Lower lobe of right lung (tissue), 2 donors: ENCODE data around the gene GOLGA7B. TPM values are rescaled to one million over a fixed set of nuclear protein-coding genes. Genes with fewer than 3 reads are reported as not detected.
"Not testable (repeated sequence)": the region's sequence is repeated elsewhere in the genome, so short reads cannot be mapped to it uniquely, and the experiment has no call there.

ENCODE experiments used
- ATAC-seq, 2 donors: fragments of 200-7000 bp; cut with Tn5 transposase; one replicate each; pipeline ENCODE4 v1.9.1; 2020 to 2022; ENCODE audit warnings: mild to moderate bottlenecking in 2 of 2, moderate library complexity in 2 of 2
- DNase-seq: peaks from one replicate; pipeline ENCODE4 v3.0.0-alpha.2; 2020
- H3K27ac ChIP-seq: fragments of 200-600 bp; one replicate; pipeline ENCODE4 v1.8.0; 2022
- H3K27me3 ChIP-seq: fragments of 200-600 bp; one replicate; pipeline ENCODE4 v1.8.0; 2022; ENCODE audit warnings: low read depth
- H3K36me3 ChIP-seq: fragments of 200-600 bp; one replicate; pipeline ENCODE4 v1.8.0; 2022; ENCODE audit warnings: mild to moderate bottlenecking
- H3K4me1 ChIP-seq: fragments of 200-600 bp; one replicate; pipeline ENCODE4 v1.8.0; 2022
- H3K4me3 ChIP-seq: fragments of 200-600 bp; one replicate; pipeline ENCODE4 v1.8.0; 2022; ENCODE audit warnings: mild to moderate bottlenecking
- H3K9me3 ChIP-seq: fragments of 200-600 bp; one replicate; pipeline ENCODE4 v1.8.0; 2022
- intact Hi-C: fragments of 100-400 bp; cut with DNase I; formaldehyde crosslinking; loops from one replicate; pipeline ENCODE4 v1.11.0; 2022
- total RNA-seq: library from RNA; stranded (reverse); fragmentation: NEBNext Ultra II Directional; extraction: Animal tissue kit (Norgen Biotek cat#: 25700); gene quantifications from one replicate; pipeline ENCODE4 v1.2.1, GENCODE V29; 2021
- TF ChIP-seq, protein P1 (sequence below): fragments of 200-600 bp; IDR thresholded peaks from one replicate; pipeline ENCODE4 v1.8.0; 2022; ENCODE audit warnings: antibody characterized with exemption, mild to moderate bottlenecking
- donor health status: DM: no; HTN: yes; CAD: no; lungs with severe emphysema.

GOLGA7B gene
- total RNA-seq, 1 donor from 2014 or later: 1.0 TPM

DNA sequence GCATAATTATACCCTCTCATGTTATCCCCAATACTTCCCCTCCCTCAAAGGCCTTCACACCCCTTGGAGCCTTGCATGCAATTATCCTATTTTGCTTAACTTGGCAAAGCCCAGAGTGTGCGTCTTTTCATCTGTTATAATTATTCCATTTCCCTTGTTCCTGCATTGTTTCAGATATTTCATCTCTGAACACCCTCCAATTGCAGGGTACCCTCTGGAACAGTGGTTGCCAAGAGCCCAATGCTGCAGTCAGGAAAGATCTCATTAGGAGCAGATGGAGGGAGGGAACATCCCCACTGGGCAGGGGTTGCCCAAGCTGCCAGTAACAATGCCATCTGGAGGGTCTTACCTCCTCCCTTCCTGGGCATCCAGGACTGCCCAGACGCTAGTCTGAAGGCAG is 18.4 kb upstream of the GOLGA7B start:
- Histone ChIP-seq H3K9me3 (no peaks in the 10 kb centered on the region), H3K4me1 (no peaks in the 10 kb centered on the region), H3K36me3 (no peaks in the 10 kb centered on the region), H3K27me3 (no peaks in the 10 kb centered on the region), H3K4me3 (no peak overlapping the region), H3K27ac (no peak overlapping the region)
- TF ChIP-seq, protein P1, sequence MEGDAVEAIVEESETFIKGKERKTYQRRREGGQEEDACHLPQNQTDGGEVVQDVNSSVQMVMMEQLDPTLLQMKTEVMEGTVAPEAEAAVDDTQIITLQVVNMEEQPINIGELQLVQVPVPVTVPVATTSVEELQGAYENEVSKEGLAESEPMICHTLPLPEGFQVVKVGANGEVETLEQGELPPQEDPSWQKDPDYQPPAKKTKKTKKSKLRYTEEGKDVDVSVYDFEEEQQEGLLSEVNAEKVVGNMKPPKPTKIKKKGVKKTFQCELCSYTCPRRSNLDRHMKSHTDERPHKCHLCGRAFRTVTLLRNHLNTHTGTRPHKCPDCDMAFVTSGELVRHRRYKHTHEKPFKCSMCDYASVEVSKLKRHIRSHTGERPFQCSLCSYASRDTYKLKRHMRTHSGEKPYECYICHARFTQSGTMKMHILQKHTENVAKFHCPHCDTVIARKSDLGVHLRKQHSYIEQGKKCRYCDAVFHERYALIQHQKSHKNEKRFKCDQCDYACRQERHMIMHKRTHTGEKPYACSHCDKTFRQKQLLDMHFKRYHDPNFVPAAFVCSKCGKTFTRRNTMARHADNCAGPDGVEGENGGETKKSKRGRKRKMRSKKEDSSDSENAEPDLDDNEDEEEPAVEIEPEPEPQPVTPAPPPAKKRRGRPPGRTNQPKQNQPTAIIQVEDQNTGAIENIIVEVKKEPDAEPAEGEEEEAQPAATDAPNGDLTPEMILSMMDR: no peak
- no peak for ATAC-seq
- intact Hi-C loops: no loop called here
- no peak for DNase-seq

DNA sequence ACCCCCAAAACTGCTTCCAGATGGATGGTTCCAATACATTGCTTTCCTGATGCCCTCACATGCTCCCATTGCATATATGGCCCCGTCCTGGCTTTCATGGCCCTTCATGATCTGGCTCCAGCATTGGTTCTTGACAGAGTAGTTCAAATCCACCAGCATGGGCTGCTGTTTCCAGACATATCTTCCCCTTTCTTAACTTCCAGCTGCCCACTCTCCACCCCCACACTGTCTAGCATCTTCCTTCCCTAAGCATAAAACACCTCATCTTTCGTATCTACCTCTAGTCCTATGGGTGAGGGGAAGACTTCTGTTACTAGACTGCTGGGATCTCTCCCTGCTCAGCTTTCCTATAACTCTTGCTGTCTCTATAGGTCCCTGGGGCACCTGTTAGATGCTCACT is 13.2 kb upstream of the GOLGA7B start:
- no peak for DNase-seq
- Histone ChIP-seq H3K36me3 (no peaks in the 10 kb centered on the region), H3K27ac (no peak overlapping the region), H3K27me3 (no peaks in the 10 kb centered on the region), H3K4me3 (no peak overlapping the region), H3K9me3 (no peaks in the 10 kb centered on the region), H3K4me1 (peaks cover 5% of the 10 kb centered on the region)
- TF ChIP-seq, protein P1: no peak
- ATAC-seq: no peak
- intact Hi-C loops: no loop called here

DNA sequence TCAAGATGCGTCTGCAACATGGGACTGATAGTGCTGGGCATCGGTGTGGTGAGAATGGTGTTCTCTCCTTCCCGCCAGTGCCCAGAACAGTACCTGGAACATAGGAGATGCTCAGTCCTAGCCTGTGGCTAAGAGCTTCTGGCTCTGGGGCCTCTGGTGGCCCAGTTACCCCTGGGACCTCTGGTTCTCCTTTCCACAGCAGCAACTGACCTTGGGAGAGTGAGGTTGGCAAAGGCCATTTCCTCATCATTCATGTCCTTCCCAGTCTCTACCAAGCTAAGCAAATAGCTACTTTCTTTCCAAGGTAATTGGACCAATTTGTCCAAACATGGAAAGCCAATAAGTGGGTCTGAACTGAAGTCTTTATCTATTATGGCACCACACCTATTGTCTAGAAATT is 11.6 kb upstream of the GOLGA7B start:
- ATAC-seq (no peak), DNase-seq (no peak)
- Histone ChIP-seq H3K27ac (no peak overlapping the region), H3K36me3 (no peaks in the 10 kb centered on the region), H3K9me3 (no peaks in the 10 kb centered on the region), H3K27me3 (no peaks in the 10 kb centered on the region), H3K4me3 (no peak overlapping the region), H3K4me1 (peaks cover 5% of the 10 kb centered on the region)
- intact Hi-C loops: no loop called here
- TF ChIP-seq, protein P1: no peak

DNA sequence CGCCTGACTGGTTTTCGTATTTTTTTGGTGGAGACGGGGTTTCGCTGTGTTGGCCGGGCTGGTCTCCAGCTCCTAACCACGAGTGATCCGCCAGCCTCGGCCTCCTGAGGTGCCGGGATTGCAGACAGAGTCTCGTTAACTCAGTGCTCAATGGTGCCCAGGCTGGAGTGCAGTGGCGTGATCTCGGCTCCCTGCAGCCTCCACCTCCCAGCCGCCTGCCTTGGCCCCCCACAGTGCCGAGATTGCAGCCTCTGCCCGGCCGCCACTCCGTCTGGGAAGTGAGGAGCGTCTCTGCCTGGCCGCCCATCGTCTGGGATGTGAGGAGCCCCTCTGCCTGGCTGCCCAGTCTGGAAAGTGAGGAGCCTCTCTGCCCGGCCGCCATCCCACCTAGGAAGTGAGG is 8.5 kb upstream of the GOLGA7B start:
- DNase-seq, H3K4me3 ChIP-seq, H3K9me3 ChIP-seq, H3K27me3 ChIP-seq, ATAC-seq, H3K4me1 ChIP-seq, intact Hi-C loops, H3K27ac ChIP-seq, H3K36me3 ChIP-seq: not testable (repeated sequence)

DNA sequence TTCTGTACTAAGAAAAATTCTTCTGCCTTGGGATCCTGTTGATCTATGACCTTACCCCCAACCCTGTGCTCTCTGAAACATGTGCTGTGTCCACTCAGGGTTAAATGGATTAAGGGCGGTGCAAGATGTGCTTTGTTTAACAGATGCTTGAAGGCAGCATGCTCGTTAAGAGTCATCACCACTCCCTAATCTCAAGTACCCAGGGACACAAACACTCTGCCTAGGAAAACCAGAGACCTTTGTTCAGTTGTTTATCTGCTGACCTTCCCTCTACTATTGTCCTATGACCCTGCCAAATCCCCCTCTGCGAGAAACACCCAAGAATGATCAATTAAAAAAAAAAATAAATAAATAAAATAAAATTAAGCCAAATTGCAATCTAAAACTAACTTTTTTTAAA is 7.5 kb upstream of the GOLGA7B start:
- H3K4me3 ChIP-seq, H3K27ac ChIP-seq, H3K9me3 ChIP-seq, ATAC-seq, intact Hi-C loops, DNase-seq, H3K36me3 ChIP-seq, H3K27me3 ChIP-seq, H3K4me1 ChIP-seq: not testable (repeated sequence)

DNA sequence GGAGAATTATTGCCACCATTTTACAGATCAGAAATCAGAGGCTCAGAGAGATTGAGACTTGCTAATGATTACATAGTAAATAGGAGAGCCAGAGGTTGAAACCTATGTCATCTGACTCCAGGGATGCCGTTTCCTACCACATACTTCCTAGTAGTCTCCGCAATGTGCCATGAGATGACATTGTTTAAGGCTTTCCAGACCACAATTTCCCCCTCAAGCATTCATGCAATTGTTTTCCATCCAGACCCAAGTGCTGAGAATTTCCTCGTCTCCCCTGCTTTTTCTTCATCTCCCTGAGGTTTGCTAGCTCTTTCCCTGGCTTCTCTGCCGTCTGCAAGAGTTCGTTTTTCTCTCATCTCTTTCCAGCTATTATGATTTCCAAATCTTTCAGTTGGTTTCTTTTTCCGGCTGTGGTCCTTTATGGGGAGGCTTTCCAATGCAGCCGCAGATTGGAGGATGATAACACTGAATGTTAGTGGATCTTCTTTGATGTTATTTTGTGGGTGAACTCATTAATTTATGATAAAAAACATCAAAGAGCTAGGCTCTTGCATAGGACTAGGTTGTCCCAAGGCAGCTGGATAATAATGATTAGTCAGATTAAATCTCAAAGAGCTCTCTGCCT is 6.9 kb upstream of the GOLGA7B start:
- ATAC-seq (peak in 1 of 2 donors; percentile 29), DNase-seq (no peak)
- TF ChIP-seq, protein P1: no peak
- peaks cover 5% of the 10 kb centered on the region for H3K4me1 ChIP-seq
- no peaks in the 10 kb centered on the region for H3K36me3 ChIP-seq
- H3K9me3 ChIP-seq: no peaks in the 10 kb centered on the region
- intact Hi-C loops: no loop called here
- H3K27me3 ChIP-seq: peaks cover 10% of the 10 kb centered on the region
- no peak overlapping the region for H3K27ac ChIP-seq
- no peak overlapping the region for H3K4me3 ChIP-seq

DNA sequence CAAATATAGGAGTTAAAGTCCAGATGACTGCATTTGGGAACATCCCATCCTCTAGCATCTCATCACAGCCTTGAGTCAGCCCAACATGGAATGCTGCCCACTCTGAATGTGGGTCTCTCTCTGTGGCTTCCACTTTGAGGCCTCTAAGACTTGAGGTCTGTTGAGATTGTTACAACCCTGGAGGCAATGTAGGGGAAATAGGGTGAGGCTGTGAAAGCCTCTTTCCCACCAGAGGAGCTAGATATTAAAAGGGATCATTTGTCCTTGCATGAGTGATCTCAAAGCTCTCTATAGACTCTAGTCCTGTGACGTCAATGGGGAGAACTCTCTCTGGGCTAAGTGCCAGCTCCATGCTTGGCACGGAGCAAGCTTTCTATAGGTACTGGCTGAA is 6.4 kb upstream of the GOLGA7B start:
- Histone ChIP-seq H3K9me3 (no peaks in the 10 kb centered on the region), H3K4me1 (peaks cover 5% of the 10 kb centered on the region), H3K4me3 (no peak overlapping the region), H3K27ac (no peak overlapping the region), H3K36me3 (no peaks in the 10 kb centered on the region), H3K27me3 (peaks cover 12% of the 10 kb centered on the region)
- TF ChIP-seq, protein P1: no peak
- no peak for DNase-seq
- ATAC-seq: no peak
- intact Hi-C loops: no loop called here

DNA sequence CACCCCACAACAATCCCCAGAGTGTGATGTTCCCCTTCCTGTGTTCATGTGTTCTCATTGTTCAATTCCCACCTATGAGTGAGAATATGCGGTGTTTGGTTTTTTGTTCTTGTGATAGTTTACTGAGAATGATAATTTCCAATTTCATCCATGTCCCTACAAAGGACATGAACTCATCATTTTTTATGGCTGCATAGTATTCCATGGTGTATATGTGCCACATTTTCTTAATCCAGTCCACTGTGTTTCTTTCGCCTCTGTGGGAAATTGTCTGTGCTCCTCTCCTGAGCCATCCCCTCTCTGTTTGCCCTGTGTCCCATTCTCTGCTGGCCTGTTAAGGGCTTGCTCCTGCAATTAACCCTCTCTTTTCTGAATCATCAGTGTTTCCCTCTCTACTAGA is 5.7 kb upstream of the GOLGA7B start:
- DNase-seq, intact Hi-C loops, H3K4me1 ChIP-seq, H3K36me3 ChIP-seq, H3K9me3 ChIP-seq, ATAC-seq, H3K27ac ChIP-seq, H3K4me3 ChIP-seq: not testable (repeated sequence)
- H3K27me3 ChIP-seq: peaks cover 12% of the 10 kb centered on the region
